ENCODE data around the gene KCNAB1.

- TF ChIP-seq, protein P1, sequence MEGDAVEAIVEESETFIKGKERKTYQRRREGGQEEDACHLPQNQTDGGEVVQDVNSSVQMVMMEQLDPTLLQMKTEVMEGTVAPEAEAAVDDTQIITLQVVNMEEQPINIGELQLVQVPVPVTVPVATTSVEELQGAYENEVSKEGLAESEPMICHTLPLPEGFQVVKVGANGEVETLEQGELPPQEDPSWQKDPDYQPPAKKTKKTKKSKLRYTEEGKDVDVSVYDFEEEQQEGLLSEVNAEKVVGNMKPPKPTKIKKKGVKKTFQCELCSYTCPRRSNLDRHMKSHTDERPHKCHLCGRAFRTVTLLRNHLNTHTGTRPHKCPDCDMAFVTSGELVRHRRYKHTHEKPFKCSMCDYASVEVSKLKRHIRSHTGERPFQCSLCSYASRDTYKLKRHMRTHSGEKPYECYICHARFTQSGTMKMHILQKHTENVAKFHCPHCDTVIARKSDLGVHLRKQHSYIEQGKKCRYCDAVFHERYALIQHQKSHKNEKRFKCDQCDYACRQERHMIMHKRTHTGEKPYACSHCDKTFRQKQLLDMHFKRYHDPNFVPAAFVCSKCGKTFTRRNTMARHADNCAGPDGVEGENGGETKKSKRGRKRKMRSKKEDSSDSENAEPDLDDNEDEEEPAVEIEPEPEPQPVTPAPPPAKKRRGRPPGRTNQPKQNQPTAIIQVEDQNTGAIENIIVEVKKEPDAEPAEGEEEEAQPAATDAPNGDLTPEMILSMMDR (conservative IDR thresholded peaks at IDR 0.05 in 1 of 2, IDR thresholded peaks at IDR 0.05 in 1 of 2; ENCODE audit: extremely low read depth in 1 of 2, insufficient read depth in 1 of 2, low read depth in 1 of 2, low read length in 2 of 2) = no peak
- TF ChIP-seq EZH2 (IDR thresholded peaks at IDR 0.05; ENCODE audit: borderline replicate concordance, low read length) = no peak
Observed at GRCh38 chr3:156259896-156260295, 139.5 kb downstream of the KCNAB1 start.
